T-cell (primary cell): ENCODE measurements around the gene PDE8B. TPM values are rescaled to one million over a fixed set of nuclear protein-coding genes. Genes with fewer than 3 reads are reported as not detected.
A peak's percentile ranks its signal among the peaks of the same experiment; 100 is the strongest.
"Not testable (repeated sequence)": the region's sequence is repeated elsewhere in the genome, so short reads cannot be mapped to it uniquely, and the experiment has no call there.

Experiments used
- ATAC-seq, 4 experiments: fragments of 200-7000 bp in 3 of 4; fragments of 150-1000 bp in 1 of 4; cut with Tn5 transposase; replicated peaks in 1 of 4; 1 replicate in 3 of 4; 2 replicates in 1 of 4; pipeline ENCODE4 v1.10.0; 2021; ENCODE audit warnings: moderate library complexity in 3 of 4, mild to moderate bottlenecking in 2 of 4, moderate number of reproducible peaks in 1 of 4
- CTCF ChIA-PET, 2 donors: fragments of 300-600 bp; sonication (Branson Sonifier 250); formaldehyde crosslinking; loops; one replicate each; lab custom pipeline; 2022; ENCODE audit warnings: antibody characterized with exemption in 2 of 2; lab: Charles Lee
- POLR2A ChIA-PET, 2 donors: fragments of 300-600 bp; sonication (Branson Sonifier 250); formaldehyde crosslinking; loops; one replicate each; lab custom pipeline; 2022; ENCODE audit warnings: antibody characterized with exemption in 2 of 2; lab: Charles Lee
- DNase-seq, 35 experiments: peaks; one replicate each; pipeline versions ENCODE4 v3.0.0 to v3.0.0-alpha.2; 2013 to 2023
- H3K27ac ChIP-seq: one replicate; pipeline ENCODE4 v1.5.1; 2013; ENCODE audit warnings: low read length
- H3K27me3 ChIP-seq, 2 experiments: replicated peaks in 1 of 2; 1 replicate in 1 of 2; 2 replicates in 1 of 2; pipeline versions ENCODE4 v1.6.1 to v1.7.0; 2013; ENCODE audit warnings: low read length in 1 of 2, mixed read lengths in 1 of 2; ENCODE audit not compliant: control insufficient read depth in 2 of 2, insufficient read depth in 2 of 2; ENCODE audit errors: extremely low read depth in 1 of 2
- H3K36me3 ChIP-seq, 2 donors: 1 replicate in 1 of 2; 2 replicates in 1 of 2; pipeline versions ENCODE4 v1.6.1 to v1.7.0; 2013; ENCODE audit warnings: low read length in 1 of 2; ENCODE audit not compliant: control insufficient read depth in 2 of 2, insufficient read depth in 1 of 2; ENCODE audit errors: extremely low read depth in 1 of 2
- H3K4me1 ChIP-seq, 2 experiments: 1 replicate in 1 of 2; 2 replicates in 1 of 2; pipeline versions ENCODE4 v1.6.1 to v1.7.0; 2013; ENCODE audit warnings: low read length in 2 of 2, mixed read lengths in 1 of 2; ENCODE audit not compliant: insufficient read depth in 2 of 2, control insufficient read depth in 1 of 2; ENCODE audit errors: extremely low read depth in 1 of 2
- H3K4me3 ChIP-seq, 2 donors: 1 replicate in 1 of 2; 2 replicates in 1 of 2; pipeline versions ENCODE4 v1.5.1 to v1.7.0; 2013; ENCODE audit warnings: mild to moderate bottlenecking in 2 of 2, low read length in 1 of 2, moderate library complexity in 1 of 2; ENCODE audit not compliant: control insufficient read depth in 1 of 2; ENCODE audit errors: extremely low read depth in 1 of 2
- H3K9me3 ChIP-seq: 2 replicates; pipeline ENCODE4 v1.7.0; 2013
- H3K27ac Mint-ChIP-seq, 2 donors: one replicate each; pipeline ENCODE4 v1.8.0; 2020 to 2021; ENCODE audit warnings: mild to moderate bottlenecking in 2 of 2, mixed read lengths in 2 of 2
- H3K27me3 Mint-ChIP-seq, 2 donors: one replicate each; pipeline ENCODE4 v1.8.0; 2021 to 2022; ENCODE audit warnings: mixed read lengths in 2 of 2
- H3K36me3 Mint-ChIP-seq: one replicate; pipeline ENCODE4 v1.8.0; 2021; ENCODE audit warnings: mixed read lengths
- H3K4me1 Mint-ChIP-seq, 3 donors: one replicate each; pipeline ENCODE4 v1.8.0; 2020 to 2022; ENCODE audit warnings: mixed read lengths in 3 of 3, mild to moderate bottlenecking in 1 of 3
- H3K4me3 Mint-ChIP-seq, 3 donors: one replicate each; pipeline ENCODE4 v1.8.0; 2020 to 2022; ENCODE audit warnings: mild to moderate bottlenecking in 3 of 3, mixed read lengths in 3 of 3, moderate library complexity in 3 of 3
- H3K9me3 Mint-ChIP-seq, 3 donors: one replicate each; pipeline ENCODE4 v1.8.0; 2020 to 2022; ENCODE audit warnings: mixed read lengths in 3 of 3
- WGBS: methylation state at CpG from one replicate; pipeline ENCODE4 v1.1.5; 2013; ENCODE audit warnings: missing lambda C conversion rate; ENCODE audit not compliant: insufficient coverage; 5-methylcytosine and 5-hydroxymethylcytosine counted together
- total RNA-seq, 35 experiments: library from RNA in 6 of 35; stranded (reverse) in 6 of 35; fragments of 120-200 nt in 1 of 35; gene quantifications; one replicate each; pipeline versions ENCODE4 v1.2.1 to v1.2.4 and lab custom pipeline; 2013 to 2026

The PDE8B gene
- total RNA-seq, 5 donors from 2014 or later (not counting 1 experiment from before 2014, with no cell fraction given) = 0.15 to 0.66 (median 0.23) TPM; not detected in 2

DNA sequence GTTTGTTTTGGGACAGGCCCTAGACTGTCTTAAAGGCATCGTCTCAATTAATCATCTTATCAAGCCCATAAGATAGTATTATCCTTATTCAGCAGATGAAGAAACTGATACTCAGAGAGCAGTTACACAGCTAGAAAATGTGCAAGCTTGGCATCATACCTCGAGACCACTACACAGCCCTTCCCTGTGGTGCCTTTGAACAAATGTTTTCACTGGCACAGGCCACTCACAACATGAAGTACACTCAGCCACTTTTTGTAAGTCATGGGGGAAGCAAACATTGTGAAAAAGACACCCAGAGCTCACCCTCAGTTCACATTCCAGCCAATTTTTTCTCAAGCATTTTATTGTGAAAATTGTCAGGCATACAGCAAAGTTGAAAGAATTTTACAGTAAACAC lies 159.1 kb downstream of the PDE8B start:
- H3K4me1 Mint-ChIP-seq = no peaks in the 10 kb centered on the region
- ATAC-seq (no peak), DNase-seq (no peak)
- WGBS = no CpG with 5 or more reads among the region's 2 CpGs
- no peak overlapping the region for H3K27ac Mint-ChIP-seq
- H3K4me3 Mint-ChIP-seq = no peak overlapping the region
- Histone ChIP-seq H3K9me3 (no peaks in the 10 kb centered on the region), H3K4me1 (no peaks in the 10 kb centered on the region), H3K27me3 (peaks cover 0 to 2% of the 10 kb centered on the region in 2 experiments), H3K4me3 (no peak overlapping the region), H3K27ac (no peak overlapping the region), H3K36me3 (no peaks in the 10 kb centered on the region)
- POLR2A ChIA-PET = no interaction called here
- H3K36me3 Mint-ChIP-seq = no peaks in the 10 kb centered on the region
- H3K27me3 Mint-ChIP-seq = no peaks in the 10 kb centered on the region
- CTCF ChIA-PET = no interaction called here
- no peaks in the 10 kb centered on the region for H3K9me3 Mint-ChIP-seq

DNA sequence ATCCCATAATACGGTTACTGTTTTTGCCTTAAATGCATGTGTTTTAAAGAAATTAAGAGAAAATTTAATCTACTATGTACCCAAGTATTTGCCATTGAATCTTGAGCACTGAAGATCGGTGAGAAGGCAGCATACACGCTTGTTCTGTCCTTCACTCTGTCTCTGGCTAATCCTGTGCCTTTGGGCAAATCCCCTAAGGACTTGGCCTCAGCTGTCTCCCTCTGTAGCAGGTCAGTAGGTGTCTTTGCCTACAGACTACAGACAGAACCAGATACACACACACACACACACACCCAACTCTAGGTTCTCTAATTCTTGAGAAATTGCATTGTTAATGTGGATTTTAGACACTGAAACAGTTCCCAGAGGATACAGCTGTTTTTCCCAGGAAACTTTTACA lies 164.2 kb downstream of the PDE8B start:
- CTCF ChIA-PET = no interaction called here
- WGBS = no CpG with 5 or more reads among the region's 3 CpGs
- DNase-seq = no peak
- Histone ChIP-seq H3K4me1 (no peaks in the 10 kb centered on the region), H3K4me3 (no peak overlapping the region), H3K36me3 (no peaks in the 10 kb centered on the region), H3K27ac (no peak overlapping the region), H3K27me3 (peaks cover 0 to 4% of the 10 kb centered on the region in 2 experiments), H3K9me3 (no peaks in the 10 kb centered on the region)
- Mint-ChIP-seq H3K4me3 (no peak overlapping the region), H3K27me3 (peaks cover 0 to 6% of the 10 kb centered on the region in 2 donors), H3K27ac (no peak overlapping the region), H3K9me3 (no peaks in the 10 kb centered on the region), H3K36me3 (no peaks in the 10 kb centered on the region), H3K4me1 (peaks cover 11 to 14% (median 11%) of the 10 kb centered on the region in 3 donors)
- POLR2A ChIA-PET = interaction anchor here in 1 of 2 donors (0.6 kb wide), 1 partner anchor 556 kb away, joined by 4 read pairs; no protein-coding TSS in a partner anchor
- no peak for ATAC-seq

DNA sequence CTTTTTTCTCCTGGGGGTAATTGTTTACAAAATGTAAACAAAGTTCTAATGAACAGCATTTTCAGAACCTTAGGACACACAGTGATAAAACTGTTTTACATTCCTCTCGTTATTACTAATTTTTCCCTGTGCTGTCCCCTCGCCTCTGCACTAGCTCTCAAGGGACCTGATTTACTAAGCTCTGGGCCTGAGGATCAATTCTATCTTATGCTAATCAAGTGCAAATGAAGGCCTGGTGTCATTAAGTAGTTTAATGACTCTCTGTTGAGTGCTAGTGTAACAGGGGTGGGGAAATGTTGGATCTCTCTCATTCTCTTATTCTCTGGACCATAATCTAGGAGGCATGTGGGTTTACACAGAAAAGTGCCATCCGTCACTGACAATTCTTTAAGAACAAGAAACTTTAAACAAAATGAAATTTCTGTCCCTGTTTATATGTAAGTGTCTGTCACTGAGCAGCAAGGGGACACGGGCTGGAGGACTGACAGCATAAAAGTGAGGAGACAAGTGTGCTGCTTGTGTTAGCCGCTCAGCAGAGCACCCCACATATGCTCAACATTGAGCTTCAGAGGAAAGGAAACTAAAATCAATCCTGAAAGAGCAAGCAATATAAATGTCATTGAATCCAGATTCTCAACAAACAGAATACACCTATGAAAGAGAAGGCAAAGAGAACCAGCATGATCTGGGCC lies 166.3 kb downstream of the PDE8B start:
- no peak overlapping the region for H3K4me3 Mint-ChIP-seq
- POLR2A ChIA-PET = no interaction called here

DNA sequence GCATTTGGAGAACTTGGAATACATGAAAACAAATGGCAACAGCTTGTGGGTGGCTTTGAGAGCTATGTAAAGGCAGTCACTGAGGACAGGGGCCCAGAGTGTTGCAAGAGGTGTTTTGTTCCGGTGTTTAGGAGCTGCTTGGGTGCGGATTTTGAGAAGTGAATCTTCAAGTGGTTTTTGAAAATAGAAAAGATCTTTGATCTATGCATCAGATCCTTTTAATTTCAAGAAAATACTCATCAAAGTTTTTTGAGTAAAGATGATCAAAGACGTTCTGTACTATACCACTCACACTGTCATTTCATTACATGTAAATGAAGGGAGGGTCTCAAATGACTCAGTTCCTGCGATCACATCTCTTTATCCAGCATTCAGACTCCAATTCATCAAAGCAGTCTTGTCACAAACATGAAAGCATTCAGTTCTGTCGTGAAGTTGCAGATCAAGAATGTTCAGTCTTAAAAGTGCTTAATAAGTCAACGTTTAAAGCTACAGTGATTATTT lies 169.1 kb downstream of the PDE8B start:
- WGBS = no CpG with 5 or more reads among the region's 6 CpGs
- peak overlapping the region; percentile 86 to 88 for H3K27ac Mint-ChIP-seq
- H3K27me3 ChIP-seq = peaks cover 0 to 4% of the 10 kb centered on the region in 2 experiments
- ChIA-PET POLR2A (no interaction called here), CTCF (interaction anchor here in 1 of 2 donors (0.8 kb wide), 1 partner anchor 113 kb away, joined by 3 read pairs; no protein-coding TSS in a partner anchor)
- no peaks in the 10 kb centered on the region for H3K36me3 ChIP-seq
- peaks cover 0 to 3% (median 0%) of the 10 kb centered on the region in 3 donors for H3K9me3 Mint-ChIP-seq
- H3K4me3 Mint-ChIP-seq = peak overlapping the region in 2 of 3 donors; percentile 12 to 14
- DNase-seq (peak in 31 of 35 experiments; percentile 3 to 60 (median 19)), ATAC-seq (peak; percentile 84 to 97 (median 92))
- peaks cover 26 to 29% (median 29%) of the 10 kb centered on the region in 3 donors for H3K4me1 Mint-ChIP-seq
- H3K4me1 ChIP-seq = peaks cover 0 to 4% of the 10 kb centered on the region in 2 experiments
- peaks cover 0 to 6% of the 10 kb centered on the region in 2 donors for H3K27me3 Mint-ChIP-seq
- H3K9me3 ChIP-seq = no peaks in the 10 kb centered on the region
- H3K36me3 Mint-ChIP-seq = no peaks in the 10 kb centered on the region
- peak overlapping the region; percentile 45 for H3K27ac ChIP-seq
- no peak overlapping the region for H3K4me3 ChIP-seq

More for the DNA sequence above, 166.3 kb downstream of the PDE8B start:
- CTCF ChIA-PET = interaction anchor here in 1 of 2 donors (1.5 kb wide), 1 partner anchor 231 kb away, joined by 12 read pairs; no protein-coding TSS in a partner anchor
- Mint-ChIP-seq H3K27me3 (peaks cover 0 to 6% of the 10 kb centered on the region in 2 donors), H3K4me1 (peaks cover 26 to 29% (median 29%) of the 10 kb centered on the region in 3 donors), H3K36me3 (no peaks in the 10 kb centered on the region), H3K27ac (no peak overlapping the region), H3K9me3 (no peaks in the 10 kb centered on the region)
- H3K9me3 ChIP-seq = no peaks in the 10 kb centered on the region
- ATAC-seq (no peak), DNase-seq (no peak)
- peaks cover 0 to 4% of the 10 kb centered on the region in 2 experiments for H3K27me3 ChIP-seq
- no peaks in the 10 kb centered on the region for H3K36me3 ChIP-seq
- 0% methylated on average over 1 of the region's 5 CpGs for WGBS
- peaks cover 0 to 4% of the 10 kb centered on the region in 2 experiments for H3K4me1 ChIP-seq
- no peak overlapping the region for H3K4me3 ChIP-seq
- no peak overlapping the region for H3K27ac ChIP-seq

DNA sequence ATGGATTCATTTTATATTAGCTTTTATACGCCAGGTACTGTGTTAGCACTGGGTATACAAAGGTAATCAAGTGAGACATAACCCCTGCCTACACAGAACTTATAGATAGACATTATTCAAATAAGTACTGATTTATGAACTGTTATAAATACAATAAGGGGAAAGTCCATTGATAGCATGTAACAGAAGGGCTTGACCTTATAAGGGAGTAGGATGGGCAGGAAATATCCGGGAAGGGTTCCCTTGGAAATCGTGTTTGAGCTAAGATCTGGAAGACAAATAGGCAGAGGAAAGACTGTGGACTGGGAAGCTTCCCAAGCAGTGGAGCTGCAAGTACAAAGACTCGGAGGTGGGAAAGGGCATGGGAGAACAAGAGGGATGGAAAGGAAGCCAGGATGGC lies 170.2 kb downstream of the PDE8B start:
- H3K4me3 ChIP-seq = no peak overlapping the region
- Mint-ChIP-seq H3K27me3 (peaks cover 0 to 6% of the 10 kb centered on the region in 2 donors), H3K9me3 (peaks cover 0 to 3% (median 0%) of the 10 kb centered on the region in 3 donors), H3K4me1 (peaks cover 26 to 29% (median 29%) of the 10 kb centered on the region in 3 donors), H3K36me3 (no peaks in the 10 kb centered on the region), H3K4me3 (no peak overlapping the region), H3K27ac (peak overlapping the region in 1 of 2 donors; percentile 21)
- ChIA-PET CTCF (interaction anchor here in 1 of 2 donors (0.8 kb wide), 1 partner anchor 351 kb away, joined by 3 read pairs; no protein-coding TSS in a partner anchor), POLR2A (no interaction called here)
- no peaks in the 10 kb centered on the region for H3K9me3 ChIP-seq
- DNase-seq (no peak), ATAC-seq (no peak)
- H3K4me1 ChIP-seq = peaks cover 0 to 4% of the 10 kb centered on the region in 2 experiments
- H3K27ac ChIP-seq = no peak overlapping the region
- peaks cover 0 to under 1% of the 10 kb centered on the region in 2 experiments for H3K27me3 ChIP-seq
- no peaks in the 10 kb centered on the region for H3K36me3 ChIP-seq
- WGBS = 91% methylated on average over 3 of the region's 4 CpGs

DNA sequence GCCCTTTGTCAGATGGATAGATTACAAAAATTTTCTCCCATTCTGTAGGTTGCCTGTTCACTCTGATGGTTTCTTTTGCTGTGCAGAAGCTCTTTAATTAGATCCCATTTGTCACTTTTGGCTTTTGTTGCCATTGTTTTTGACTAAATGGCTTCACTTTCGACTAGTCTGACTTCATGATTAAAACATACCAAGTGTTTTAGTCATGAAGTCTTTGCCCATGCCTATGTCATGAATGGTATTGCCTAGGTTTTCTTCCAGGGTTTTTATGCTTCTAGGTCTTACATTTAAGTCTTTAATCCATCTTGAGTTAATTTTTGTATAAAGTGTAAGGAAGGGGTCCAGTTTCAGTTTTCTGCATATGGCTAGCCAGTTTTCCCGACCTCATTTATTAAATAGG lies 172.9 kb downstream of the PDE8B start:
- peaks cover 26 to 29% (median 29%) of the 10 kb centered on the region in 3 donors for H3K4me1 Mint-ChIP-seq
- H3K27ac ChIP-seq, POLR2A ChIA-PET, CTCF ChIA-PET, H3K4me1 ChIP-seq, H3K27me3 ChIP-seq, H3K36me3 Mint-ChIP-seq, H3K9me3 Mint-ChIP-seq, H3K9me3 ChIP-seq, H3K36me3 ChIP-seq, H3K27me3 Mint-ChIP-seq, H3K4me3 ChIP-seq, ATAC-seq, H3K27ac Mint-ChIP-seq, H3K4me3 Mint-ChIP-seq, DNase-seq: not testable (repeated sequence)
- WGBS = no CpG with 5 or more reads among the region's 2 CpGs
